Measurements from ENCODE around the gene JSRP1. TPM values are rescaled to one million over a fixed set of nuclear protein-coding genes. Genes with fewer than 3 reads are reported as not detected.

JSRP1 gene
- polyA plus RNA-seq, 1 donor from 2014 or later: 1.4 TPM

DNA sequence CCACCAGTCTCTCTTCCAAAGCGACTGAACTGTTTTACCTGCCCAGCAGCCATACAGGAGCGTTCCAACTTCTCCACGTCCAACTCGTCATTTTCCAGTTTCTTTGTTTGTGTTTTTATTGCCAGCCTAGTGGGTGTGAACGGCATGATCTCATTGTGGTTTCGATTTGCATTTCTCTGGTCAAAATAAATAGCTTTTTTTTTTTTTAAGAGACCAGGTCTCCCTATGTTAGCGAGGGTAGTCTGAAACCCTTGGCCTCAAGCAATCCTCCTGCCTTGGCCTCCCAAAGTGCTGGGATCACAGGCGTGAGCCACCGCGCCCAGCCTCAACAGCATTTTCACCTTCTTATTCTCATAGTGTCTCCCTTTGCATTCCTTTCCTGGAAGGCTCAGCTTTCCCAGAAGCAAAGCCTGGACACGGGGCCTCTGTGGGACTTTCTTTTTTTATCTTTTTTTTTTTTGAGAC is 4.2 kb upstream of the JSRP1 start:
- Histone ChIP-seq H2AFZ (ENCODE audit: low read depth, low read length) (no peak overlapping the region), H3K4me2 (ENCODE audit: low read length) (no peak overlapping the region), H3K36me3 (ENCODE audit: insufficient read depth, low read length) (no peaks in the 10 kb centered on the region), H4K20me1 (ENCODE audit: insufficient read depth) (no peaks in the 10 kb centered on the region), H3F3A (ENCODE audit: insufficient read depth, low read length, poor library complexity, severe bottlenecking) (no peaks in the 10 kb centered on the region), H3K27ac (ENCODE audit: low read length) (no peak overlapping the region), H3K9me2 (ENCODE audit: insufficient read depth, low read length) (no peaks in the 10 kb centered on the region), H3K79me2 (replicated peaks; ENCODE audit: insufficient read depth, low read length) (no peaks in the 10 kb centered on the region), H3K27me3 (ENCODE audit: insufficient read depth, low read depth, low read length) (no peaks in the 10 kb centered on the region), H3K9me3 (ENCODE audit: low read length) (no peaks in the 10 kb centered on the region), H3K4me3 (ENCODE audit: low read length) (no peak overlapping the region), H3K9ac (ENCODE audit: low read length) (no peak overlapping the region)
- TF ChIP-seq RAD21 (conservative IDR thresholded peaks at IDR 0.05) (no peak), EP300 (conservative IDR thresholded peaks at IDR 0.05; ENCODE audit: poor library complexity, severe bottlenecking) (no peak), EZH2 (IDR thresholded peaks at IDR 0.05; ENCODE audit: borderline replicate concordance, insufficient read depth, low read length, poor library complexity, severe bottlenecking) (no peak), POLR2AphosphoS5 (IDR thresholded peaks at IDR 0.05) (no peak)
- TF ChIP-seq, protein P1, sequence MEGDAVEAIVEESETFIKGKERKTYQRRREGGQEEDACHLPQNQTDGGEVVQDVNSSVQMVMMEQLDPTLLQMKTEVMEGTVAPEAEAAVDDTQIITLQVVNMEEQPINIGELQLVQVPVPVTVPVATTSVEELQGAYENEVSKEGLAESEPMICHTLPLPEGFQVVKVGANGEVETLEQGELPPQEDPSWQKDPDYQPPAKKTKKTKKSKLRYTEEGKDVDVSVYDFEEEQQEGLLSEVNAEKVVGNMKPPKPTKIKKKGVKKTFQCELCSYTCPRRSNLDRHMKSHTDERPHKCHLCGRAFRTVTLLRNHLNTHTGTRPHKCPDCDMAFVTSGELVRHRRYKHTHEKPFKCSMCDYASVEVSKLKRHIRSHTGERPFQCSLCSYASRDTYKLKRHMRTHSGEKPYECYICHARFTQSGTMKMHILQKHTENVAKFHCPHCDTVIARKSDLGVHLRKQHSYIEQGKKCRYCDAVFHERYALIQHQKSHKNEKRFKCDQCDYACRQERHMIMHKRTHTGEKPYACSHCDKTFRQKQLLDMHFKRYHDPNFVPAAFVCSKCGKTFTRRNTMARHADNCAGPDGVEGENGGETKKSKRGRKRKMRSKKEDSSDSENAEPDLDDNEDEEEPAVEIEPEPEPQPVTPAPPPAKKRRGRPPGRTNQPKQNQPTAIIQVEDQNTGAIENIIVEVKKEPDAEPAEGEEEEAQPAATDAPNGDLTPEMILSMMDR (IDR thresholded peaks at IDR 0.05; ENCODE audit: poor library complexity, severe bottlenecking): no peak

GRCh38 chr19:2259336-2259735 is 3.1 kb upstream of the JSRP1 start:
- no peak overlapping the region for H3K9ac ChIP-seq (ENCODE audit: low read length)
- no peaks in the 10 kb centered on the region for H3K9me3 ChIP-seq (ENCODE audit: low read length)
- H4K20me1 ChIP-seq (ENCODE audit: insufficient read depth): no peaks in the 10 kb centered on the region
- H2AFZ ChIP-seq (ENCODE audit: low read depth, low read length): no peak overlapping the region
- H3K27me3 ChIP-seq (ENCODE audit: insufficient read depth, low read depth, low read length): no peaks in the 10 kb centered on the region
- no peak overlapping the region for H3K4me2 ChIP-seq (ENCODE audit: low read length)
- no peaks in the 10 kb centered on the region for H3K9me2 ChIP-seq (ENCODE audit: insufficient read depth, low read length)
- no peaks in the 10 kb centered on the region for H3K79me2 ChIP-seq (replicated peaks; ENCODE audit: insufficient read depth, low read length)
- no peaks in the 10 kb centered on the region for H3K36me3 ChIP-seq (ENCODE audit: insufficient read depth, low read length)
- TF ChIP-seq SMC3 (conservative IDR thresholded peaks at IDR 0.05; ENCODE audit: poor library complexity): no peak
- TF ChIP-seq TAF1 (IDR thresholded peaks at IDR 0.05; ENCODE audit: low read depth): no peak
- TF ChIP-seq, protein P1 (IDR thresholded peaks at IDR 0.05; ENCODE audit: poor library complexity, severe bottlenecking): no peak
- TF ChIP-seq POLR2AphosphoS5 (IDR thresholded peaks at IDR 0.05): no peak
- TF ChIP-seq RAD21 (conservative IDR thresholded peaks at IDR 0.05): no peak
- no peak for TF ChIP-seq MXI1 (conservative IDR thresholded peaks at IDR 0.05; ENCODE audit: poor library complexity, severe bottlenecking)
- TF ChIP-seq EZH2 (IDR thresholded peaks at IDR 0.05; ENCODE audit: borderline replicate concordance, insufficient read depth, low read length, poor library complexity, severe bottlenecking): no peak
- TF ChIP-seq, protein P2, sequence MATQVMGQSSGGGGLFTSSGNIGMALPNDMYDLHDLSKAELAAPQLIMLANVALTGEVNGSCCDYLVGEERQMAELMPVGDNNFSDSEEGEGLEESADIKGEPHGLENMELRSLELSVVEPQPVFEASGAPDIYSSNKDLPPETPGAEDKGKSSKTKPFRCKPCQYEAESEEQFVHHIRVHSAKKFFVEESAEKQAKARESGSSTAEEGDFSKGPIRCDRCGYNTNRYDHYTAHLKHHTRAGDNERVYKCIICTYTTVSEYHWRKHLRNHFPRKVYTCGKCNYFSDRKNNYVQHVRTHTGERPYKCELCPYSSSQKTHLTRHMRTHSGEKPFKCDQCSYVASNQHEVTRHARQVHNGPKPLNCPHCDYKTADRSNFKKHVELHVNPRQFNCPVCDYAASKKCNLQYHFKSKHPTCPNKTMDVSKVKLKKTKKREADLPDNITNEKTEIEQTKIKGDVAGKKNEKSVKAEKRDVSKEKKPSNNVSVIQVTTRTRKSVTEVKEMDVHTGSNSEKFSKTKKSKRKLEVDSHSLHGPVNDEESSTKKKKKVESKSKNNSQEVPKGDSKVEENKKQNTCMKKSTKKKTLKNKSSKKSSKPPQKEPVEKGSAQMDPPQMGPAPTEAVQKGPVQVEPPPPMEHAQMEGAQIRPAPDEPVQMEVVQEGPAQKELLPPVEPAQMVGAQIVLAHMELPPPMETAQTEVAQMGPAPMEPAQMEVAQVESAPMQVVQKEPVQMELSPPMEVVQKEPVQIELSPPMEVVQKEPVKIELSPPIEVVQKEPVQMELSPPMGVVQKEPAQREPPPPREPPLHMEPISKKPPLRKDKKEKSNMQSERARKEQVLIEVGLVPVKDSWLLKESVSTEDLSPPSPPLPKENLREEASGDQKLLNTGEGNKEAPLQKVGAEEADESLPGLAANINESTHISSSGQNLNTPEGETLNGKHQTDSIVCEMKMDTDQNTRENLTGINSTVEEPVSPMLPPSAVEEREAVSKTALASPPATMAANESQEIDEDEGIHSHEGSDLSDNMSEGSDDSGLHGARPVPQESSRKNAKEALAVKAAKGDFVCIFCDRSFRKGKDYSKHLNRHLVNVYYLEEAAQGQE (IDR thresholded peaks at IDR 0.05; ENCODE audit: borderline replicate concordance): no peak
- TF ChIP-seq EP300 (conservative IDR thresholded peaks at IDR 0.05; ENCODE audit: poor library complexity, severe bottlenecking): no peak
- H3F3A ChIP-seq (ENCODE audit: insufficient read depth, low read length, poor library complexity, severe bottlenecking): no peaks in the 10 kb centered on the region
- H3K4me3 ChIP-seq (ENCODE audit: low read length): no peak overlapping the region
- no peak overlapping the region for H3K27ac ChIP-seq (ENCODE audit: low read length)

All from neural cell (in vitro differentiated cells).